ENCODE measurements around the gene CTDSP2.

CTDSP2 gene
- total RNA-seq = 114 to 190 (median 136) reads per million in 3 donors

GRCh38 chr12:57846577-57847319 is at the start of gene CTDSP2:
Gene CTDSP2 (minus strand): TSS chr12:57846729. CDS start chr12:57846435, 294 bp downstream.
- H3K4me1 ChIP-seq (ENCODE audit: control insufficient read depth, insufficient read depth, low read length, poor library complexity, severe bottlenecking) = peaks cover 30% of the 10 kb centered on the region

GRCh38 chr12:57896115-57896433 is 49.5 kb upstream of the CTDSP2 start:
- peaks cover 57% of the 10 kb centered on the region for H3K4me1 ChIP-seq (ENCODE audit: control insufficient read depth, insufficient read depth, low read length, poor library complexity, severe bottlenecking)
- no peaks in the 10 kb centered on the region for H3K36me3 ChIP-seq (ENCODE audit: control insufficient read depth, insufficient read depth, low read length)
- H3K27me3 ChIP-seq (replicated peaks; ENCODE audit: control insufficient read depth, insufficient read depth, low read length, poor library complexity, severe bottlenecking) = no peaks in the 10 kb centered on the region
- H3K9me3 ChIP-seq (ENCODE audit: control insufficient read depth, low read length) = no peaks in the 10 kb centered on the region
- peak overlapping the region; percentile 90 for H3K27ac ChIP-seq (ENCODE audit: insufficient read depth, low read length, poor library complexity, severe bottlenecking)
- H3K4me3 ChIP-seq (ENCODE audit: insufficient read depth, low read depth, low read length, poor library complexity, severe bottlenecking) = peak overlapping the region; percentile 65
- no peak for DNase-seq

More at GRCh38 chr12:57846577-57847319, at the start of gene CTDSP2:
- Histone ChIP-seq H3K36me3 (ENCODE audit: control insufficient read depth, insufficient read depth, low read length) (no peaks in the 10 kb centered on the region), H3K4me3 (ENCODE audit: insufficient read depth, low read depth, low read length, poor library complexity, severe bottlenecking) (peak within 1 kb of the TSS; percentile 96), H3K27ac (ENCODE audit: insufficient read depth, low read length, poor library complexity, severe bottlenecking) (peak within 1 kb of the TSS; percentile 84), H3K9me3 (ENCODE audit: control insufficient read depth, low read length) (no peaks in the 10 kb centered on the region), H3K27me3 (replicated peaks; ENCODE audit: control insufficient read depth, insufficient read depth, low read length, poor library complexity, severe bottlenecking) (no peaks in the 10 kb centered on the region)
- peak; percentile 81 to 89 (median 82) for DNase-seq

- Histone ChIP-seq H3K27ac (ENCODE audit: insufficient read depth, low read length, poor library complexity, severe bottlenecking) (no peak overlapping the region), H3K36me3 (ENCODE audit: control insufficient read depth, insufficient read depth, low read length) (no peaks in the 10 kb centered on the region), H3K4me3 (ENCODE audit: insufficient read depth, low read depth, low read length, poor library complexity, severe bottlenecking) (no peak overlapping the region), H3K27me3 (replicated peaks; ENCODE audit: control insufficient read depth, insufficient read depth, low read length, poor library complexity, severe bottlenecking) (no peaks in the 10 kb centered on the region), H3K9me3 (ENCODE audit: control insufficient read depth, low read length) (no peaks in the 10 kb centered on the region), H3K4me1 (ENCODE audit: control insufficient read depth, insufficient read depth, low read length, poor library complexity, severe bottlenecking) (peaks cover 57% of the 10 kb centered on the region)
- no peak for DNase-seq
Observed at GRCh38 chr12:57895389-57896114, 49.0 kb upstream of the CTDSP2 start.

GRCh38 chr12:57894399-57895292 is 48.1 kb upstream of the CTDSP2 start:
- Histone ChIP-seq H3K27me3 (replicated peaks; ENCODE audit: control insufficient read depth, insufficient read depth, low read length, poor library complexity, severe bottlenecking) (no peaks in the 10 kb centered on the region), H3K36me3 (ENCODE audit: control insufficient read depth, insufficient read depth, low read length) (no peaks in the 10 kb centered on the region), H3K9me3 (ENCODE audit: control insufficient read depth, low read length) (no peaks in the 10 kb centered on the region), H3K27ac (ENCODE audit: insufficient read depth, low read length, poor library complexity, severe bottlenecking) (no peak overlapping the region), H3K4me3 (ENCODE audit: insufficient read depth, low read depth, low read length, poor library complexity, severe bottlenecking) (no peak overlapping the region), H3K4me1 (ENCODE audit: control insufficient read depth, insufficient read depth, low read length, poor library complexity, severe bottlenecking) (peaks cover 53% of the 10 kb centered on the region)
- DNase-seq = no peak

- no peak for DNase-seq
- no peak overlapping the region for H3K27ac ChIP-seq (ENCODE audit: insufficient read depth, low read length, poor library complexity, severe bottlenecking)
- no peak overlapping the region for H3K4me3 ChIP-seq (ENCODE audit: insufficient read depth, low read depth, low read length, poor library complexity, severe bottlenecking)
- no peaks in the 10 kb centered on the region for H3K9me3 ChIP-seq (ENCODE audit: control insufficient read depth, low read length)
- H3K4me1 ChIP-seq (ENCODE audit: control insufficient read depth, insufficient read depth, low read length, poor library complexity, severe bottlenecking) = peaks cover 53% of the 10 kb centered on the region
- H3K27me3 ChIP-seq (replicated peaks; ENCODE audit: control insufficient read depth, insufficient read depth, low read length, poor library complexity, severe bottlenecking) = no peaks in the 10 kb centered on the region
- no peaks in the 10 kb centered on the region for H3K36me3 ChIP-seq (ENCODE audit: control insufficient read depth, insufficient read depth, low read length)
Observed at GRCh38 chr12:57893431-57894353, 47.2 kb upstream of the CTDSP2 start.

GRCh38 chr12:57892232-57892972 is 45.9 kb upstream of the CTDSP2 start:
- no peaks in the 10 kb centered on the region for H3K27me3 ChIP-seq (replicated peaks; ENCODE audit: control insufficient read depth, insufficient read depth, low read length, poor library complexity, severe bottlenecking)
- no peak overlapping the region for H3K4me3 ChIP-seq (ENCODE audit: insufficient read depth, low read depth, low read length, poor library complexity, severe bottlenecking)
- peaks cover 51% of the 10 kb centered on the region for H3K4me1 ChIP-seq (ENCODE audit: control insufficient read depth, insufficient read depth, low read length, poor library complexity, severe bottlenecking)
- no peaks in the 10 kb centered on the region for H3K36me3 ChIP-seq (ENCODE audit: control insufficient read depth, insufficient read depth, low read length)
- no peak for DNase-seq
- no peaks in the 10 kb centered on the region for H3K9me3 ChIP-seq (ENCODE audit: control insufficient read depth, low read length)
- H3K27ac ChIP-seq (ENCODE audit: insufficient read depth, low read length, poor library complexity, severe bottlenecking) = no peak overlapping the region

- H3K9me3 ChIP-seq (ENCODE audit: control insufficient read depth, low read length) = no peaks in the 10 kb centered on the region
- no peak for DNase-seq
- no peaks in the 10 kb centered on the region for H3K36me3 ChIP-seq (ENCODE audit: control insufficient read depth, insufficient read depth, low read length)
- no peak overlapping the region for H3K27ac ChIP-seq (ENCODE audit: insufficient read depth, low read length, poor library complexity, severe bottlenecking)
- peaks cover 45% of the 10 kb centered on the region for H3K4me1 ChIP-seq (ENCODE audit: control insufficient read depth, insufficient read depth, low read length, poor library complexity, severe bottlenecking)
- H3K27me3 ChIP-seq (replicated peaks; ENCODE audit: control insufficient read depth, insufficient read depth, low read length, poor library complexity, severe bottlenecking) = no peaks in the 10 kb centered on the region
- H3K4me3 ChIP-seq (ENCODE audit: insufficient read depth, low read depth, low read length, poor library complexity, severe bottlenecking) = no peak overlapping the region
Observed at GRCh38 chr12:57891542-57892228, 45.2 kb upstream of the CTDSP2 start.

- H3K4me3 ChIP-seq (ENCODE audit: insufficient read depth, low read depth, low read length, poor library complexity, severe bottlenecking) = no peak overlapping the region
- peaks cover 34% of the 10 kb centered on the region for H3K4me1 ChIP-seq (ENCODE audit: control insufficient read depth, insufficient read depth, low read length, poor library complexity, severe bottlenecking)
- no peak for DNase-seq
- no peak overlapping the region for H3K27ac ChIP-seq (ENCODE audit: insufficient read depth, low read length, poor library complexity, severe bottlenecking)
- no peaks in the 10 kb centered on the region for H3K27me3 ChIP-seq (replicated peaks; ENCODE audit: control insufficient read depth, insufficient read depth, low read length, poor library complexity, severe bottlenecking)
- no peaks in the 10 kb centered on the region for H3K9me3 ChIP-seq (ENCODE audit: control insufficient read depth, low read length)
- no peaks in the 10 kb centered on the region for H3K36me3 ChIP-seq (ENCODE audit: control insufficient read depth, insufficient read depth, low read length)
Observed at GRCh38 chr12:57890191-57891115, 43.9 kb upstream of the CTDSP2 start.
